SH-SY5Y (cell line): Measurements from ENCODE around the gene ZNF695.

Experiments
- GATA2 ChIP-seq: IDR thresholded peaks from 2 replicates; pipeline ENCODE4 v1.6.1; 2011; ENCODE audit warnings: mild to moderate bottlenecking, low read depth, low read length
- GATA3 ChIP-seq: IDR thresholded peaks from 2 replicates; pipeline ENCODE4 v1.6.1; 2011; ENCODE audit warnings: low read depth, mild to moderate bottlenecking, low read length, moderate library complexity

- TF ChIP-seq GATA3 (no peak), GATA2 (no peak)
Observed at GRCh38 chr1:246971090-246971721, 36.7 kb downstream of the ZNF695 start.
